Pancreas (tissue), 10 donors: ENCODE data around the gene MIEN1. TPM values are rescaled to one million over a fixed set of nuclear protein-coding genes. Genes with fewer than 3 reads are reported as not detected.
A peak's percentile ranks its signal among the peaks of the same experiment; 100 is the strongest.

Experiments used
- ATAC-seq, 4 donors: fragments of 200-7000 bp; cut with Tn5 transposase; one replicate each; pipeline versions ENCODE4 v1.8.0 to v1.9.1; 2020; ENCODE audit warnings: mild to moderate bottlenecking in 4 of 4, moderate library complexity in 4 of 4
- DNase-seq, 6 donors: peaks; one replicate each; pipeline ENCODE4 v3.0.0-alpha.2; 2020
- FAIRE-seq: peaks from 2 replicates; lab custom pipeline; 2012; peaks lifted over from hg19 to GRCh38; lab: Jason Lieb, UNC
- H3K27ac ChIP-seq, 4 donors: fragments of 200-600 bp; sonication (generic); 1 replicate in 3 of 4; 2 replicates in 1 of 4; pipeline versions ENCODE4 v1.5.0 to v1.8.0; 2020
- H3K27me3 ChIP-seq, 4 donors: fragments of 200-600 bp; one replicate each; pipeline ENCODE4 v1.8.0; 2021
- H3K36me3 ChIP-seq, 3 donors: fragments of 200-600 bp; sonication (generic) in 1 of 3; one replicate each; pipeline versions ENCODE4 v1.5.0 to v1.8.0; 2020 to 2021
- H3K4me1 ChIP-seq, 3 donors: fragments of 200-600 bp; one replicate each; pipeline ENCODE4 v1.8.0; 2021
- H3K4me3 ChIP-seq, 4 donors: fragments of 200-600 bp; sonication (generic) in 2 of 4; one replicate each; pipeline versions ENCODE4 v1.5.0 to v1.8.0; 2020 to 2021
- H3K9me3 ChIP-seq, 4 donors: fragments of 200-600 bp; one replicate each; pipeline ENCODE4 v1.8.0; 2021
- WGBS, 2 donors: extraction: QIAGEN DNeasy Blood & Tissue Kit; methylation state at CpG; one replicate each; pipeline ENCODE4 v1.1.7; 2013; 5-methylcytosine and 5-hydroxymethylcytosine counted together
- intact Hi-C, 3 donors: fragments of 100-400 bp; cut with DNase I; formaldehyde crosslinking; loops; one replicate each; pipeline versions ENCODE4 v1.11.1 to v1.14.2; 2022
- polyA plus RNA-seq, 2 donors: library from polyadenylated mRNA; stranded (reverse); fragments of 200-250 nt; gene quantifications; one replicate each; pipeline ENCODE4 v1.2.3, GENCODE V29; 2013
- total RNA-seq, 6 donors: library from RNA; stranded (reverse); fragmentation: NEBNext Ultra II Directional in 4 of 6; extraction: Animal tissue kit (Norgen Biotek cat#: 25700) in 4 of 6; gene quantifications; one replicate each; pipeline versions ENCODE4 v1.2.1 to v1.2.4, GENCODE V29; 2021 to 2023
- TF ChIP-seq, protein P1 (sequence below), 4 donors: fragments of 200-600 bp; sonication (generic) in 3 of 4; IDR thresholded peaks; one replicate each; pipeline versions ENCODE4 v1.5.0 to v1.8.0; 2021; ENCODE audit warnings: antibody characterized with exemption in 4 of 4
- donor health status: healthy with polysubstance abuse.
- donor health status: DM: no; HTN: no; CAD: no; lungs with moderate emphysema.
- donor health status: DM: no; HTN: no; CAD: no.
- donor health status: control.
- donor health status: control.
- donor health status: Bipolar disorder and iron deficiency.
- donor health status: DM: yes; HTN: yes; CAD: no.
- donor health status: DM: no; HTN: no; CAD: no.
- donor health status: DM: no; HTN: no; CAD: no.
- donor health status: DM: yes; HTN: yes; CAD: no.

Gene MIEN1
- total and polyA plus RNA-seq, 8 donors, result 17.0 to 75.2 (median 25.3) TPM

DNA sequence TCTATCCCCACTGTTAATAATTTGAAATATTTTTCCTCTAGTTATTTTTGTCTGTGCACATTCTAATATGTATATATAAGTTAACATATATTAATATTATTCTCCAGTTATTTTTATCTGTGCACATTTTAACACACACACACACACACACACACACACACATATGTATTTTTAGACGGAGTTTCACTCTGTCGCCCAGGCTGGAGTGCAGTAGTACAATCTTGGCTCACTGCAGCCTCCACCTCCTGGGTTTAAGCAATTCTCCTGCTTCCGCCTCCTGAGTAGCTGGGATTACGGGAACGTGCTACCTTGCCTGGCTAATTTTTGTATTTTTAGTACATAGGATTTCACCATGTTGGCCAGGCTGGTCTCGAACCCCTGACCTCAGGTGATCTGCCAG is 12.7 kb downstream of the MIEN1 start:
- no peaks in the 10 kb centered on the region for H3K9me3 ChIP-seq
- FAIRE-seq, result no peak
- H3K27ac ChIP-seq, result no peak overlapping the region

DNA sequence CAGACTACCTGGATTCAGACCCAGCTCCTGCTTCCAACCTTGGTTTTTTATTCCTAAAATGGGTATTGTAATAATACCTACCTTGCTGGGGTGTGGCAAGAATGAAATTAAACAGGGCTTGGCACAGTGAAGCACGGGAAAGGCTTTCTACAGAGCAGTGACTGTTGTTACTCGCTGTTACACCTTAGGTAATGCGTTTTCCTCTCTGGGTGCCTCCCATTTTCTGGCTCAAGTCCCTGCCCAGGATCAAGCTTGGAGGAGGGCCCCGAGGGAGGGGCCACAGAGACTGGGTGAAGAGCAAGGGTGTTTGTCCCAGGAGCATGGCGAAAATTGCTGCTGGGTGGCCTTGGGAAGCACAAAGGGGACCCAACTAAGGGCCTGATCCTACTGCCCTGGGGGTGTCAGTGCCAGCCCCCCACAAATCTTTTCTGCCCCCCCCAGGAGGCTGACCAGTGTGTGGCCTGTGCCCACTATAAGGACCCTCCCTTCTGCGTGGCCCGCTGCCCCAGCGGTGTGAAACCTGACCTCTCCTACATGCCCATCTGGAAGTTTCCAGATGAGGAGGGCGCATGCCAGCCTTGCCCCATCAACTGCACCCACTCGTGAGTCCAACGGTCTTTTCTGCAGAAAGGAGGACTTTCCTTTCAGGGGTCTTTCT is 13.3 kb downstream of the MIEN1 start:
- H3K4me3 ChIP-seq, result no peak overlapping the region
- no peaks in the 10 kb centered on the region for H3K9me3 ChIP-seq
- no peaks in the 10 kb centered on the region for H3K27me3 ChIP-seq
- peak overlapping the region in 2 of 4 donors; percentile 12 to 30 for H3K27ac ChIP-seq
- ATAC-seq, result peak; percentile 47 to 76 (median 58)
- FAIRE-seq, result no peak
- TF ChIP-seq, protein P1, sequence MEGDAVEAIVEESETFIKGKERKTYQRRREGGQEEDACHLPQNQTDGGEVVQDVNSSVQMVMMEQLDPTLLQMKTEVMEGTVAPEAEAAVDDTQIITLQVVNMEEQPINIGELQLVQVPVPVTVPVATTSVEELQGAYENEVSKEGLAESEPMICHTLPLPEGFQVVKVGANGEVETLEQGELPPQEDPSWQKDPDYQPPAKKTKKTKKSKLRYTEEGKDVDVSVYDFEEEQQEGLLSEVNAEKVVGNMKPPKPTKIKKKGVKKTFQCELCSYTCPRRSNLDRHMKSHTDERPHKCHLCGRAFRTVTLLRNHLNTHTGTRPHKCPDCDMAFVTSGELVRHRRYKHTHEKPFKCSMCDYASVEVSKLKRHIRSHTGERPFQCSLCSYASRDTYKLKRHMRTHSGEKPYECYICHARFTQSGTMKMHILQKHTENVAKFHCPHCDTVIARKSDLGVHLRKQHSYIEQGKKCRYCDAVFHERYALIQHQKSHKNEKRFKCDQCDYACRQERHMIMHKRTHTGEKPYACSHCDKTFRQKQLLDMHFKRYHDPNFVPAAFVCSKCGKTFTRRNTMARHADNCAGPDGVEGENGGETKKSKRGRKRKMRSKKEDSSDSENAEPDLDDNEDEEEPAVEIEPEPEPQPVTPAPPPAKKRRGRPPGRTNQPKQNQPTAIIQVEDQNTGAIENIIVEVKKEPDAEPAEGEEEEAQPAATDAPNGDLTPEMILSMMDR (IDR thresholded peaks at IDR 0.05), result no peak
- intact Hi-C loops, result no loop called here
- DNase-seq, result peak in 2 of 6 donors; percentile 0 to 27
- 76 to 77% methylated on average over 11 of the region's 11 CpGs for WGBS, 2 donors
- peaks cover 0 to 34% (median 12%) of the 10 kb centered on the region in 3 donors for H3K36me3 ChIP-seq
- H3K4me1 ChIP-seq, result no peaks in the 10 kb centered on the region

More for the DNA sequence above, 12.7 kb downstream of the MIEN1 start:
- DNase-seq (peak in 1 of 6 donors; percentile 6), ATAC-seq (no peak)
- TF ChIP-seq, protein P1 (IDR thresholded peaks at IDR 0.05), result no peak
- H3K4me1 ChIP-seq, result no peaks in the 10 kb centered on the region
- no peak overlapping the region for H3K4me3 ChIP-seq
- no peaks in the 10 kb centered on the region for H3K27me3 ChIP-seq
- WGBS, 2 donors, result 86 to 90% methylated on average over 6 of the region's 6 CpGs
- intact Hi-C loops, result no loop called here
- H3K36me3 ChIP-seq, result peaks cover 0 to 27% (median 12%) of the 10 kb centered on the region in 3 donors

DNA sequence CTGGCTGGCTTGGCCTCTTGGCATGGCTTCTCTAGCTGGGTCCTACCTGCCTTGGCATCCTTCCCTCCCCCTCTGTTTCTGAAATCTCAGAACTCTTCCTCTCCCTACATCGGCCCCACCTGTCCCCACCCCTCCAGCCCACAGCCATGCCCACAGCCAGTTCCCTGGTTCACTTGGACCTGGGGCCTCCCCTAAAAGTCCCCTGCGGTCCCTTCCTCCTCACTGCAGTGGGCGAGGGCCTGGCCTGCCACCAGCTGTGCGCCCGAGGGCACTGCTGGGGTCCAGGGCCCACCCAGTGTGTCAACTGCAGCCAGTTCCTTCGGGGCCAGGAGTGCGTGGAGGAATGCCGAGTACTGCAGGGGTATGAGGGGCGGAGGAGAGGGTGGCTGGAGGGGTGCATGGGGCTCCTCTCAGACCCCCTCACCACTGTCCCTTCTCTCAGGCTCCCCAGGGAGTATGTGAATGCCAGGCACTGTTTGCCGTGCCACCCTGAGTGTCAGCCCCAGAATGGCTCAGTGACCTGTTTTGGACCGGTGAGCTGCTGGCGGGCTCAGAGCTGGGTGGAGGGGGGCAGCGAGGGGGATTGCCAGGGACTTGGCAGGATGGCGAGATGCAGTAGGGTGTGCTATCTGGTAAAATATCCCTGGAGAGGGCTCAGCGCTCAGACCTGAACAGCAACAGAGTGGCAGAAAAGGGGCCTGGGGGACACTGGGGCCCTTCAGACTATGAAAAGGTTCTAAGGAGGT is 14.1 kb downstream of the MIEN1 start:
- H3K4me1 ChIP-seq, result no peaks in the 10 kb centered on the region
- H3K27me3 ChIP-seq, result no peaks in the 10 kb centered on the region
- intact Hi-C loops, result no loop called here
- no peaks in the 10 kb centered on the region for H3K9me3 ChIP-seq
- WGBS, 2 donors, result 80 to 83% methylated on average over 15 of the region's 15 CpGs
- peak; percentile 16 to 37 (median 26) for ATAC-seq
- H3K4me3 ChIP-seq, result no peak overlapping the region
- peak overlapping the region in 3 of 4 donors; percentile 12 to 30 (median 24) for H3K27ac ChIP-seq
- FAIRE-seq, result no peak
- TF ChIP-seq, protein P1 (IDR thresholded peaks at IDR 0.05), result no peak
- DNase-seq, result peak in 2 of 6 donors; percentile 20 to 52
- peaks cover 0 to 41% (median 12%) of the 10 kb centered on the region in 3 donors for H3K36me3 ChIP-seq

DNA sequence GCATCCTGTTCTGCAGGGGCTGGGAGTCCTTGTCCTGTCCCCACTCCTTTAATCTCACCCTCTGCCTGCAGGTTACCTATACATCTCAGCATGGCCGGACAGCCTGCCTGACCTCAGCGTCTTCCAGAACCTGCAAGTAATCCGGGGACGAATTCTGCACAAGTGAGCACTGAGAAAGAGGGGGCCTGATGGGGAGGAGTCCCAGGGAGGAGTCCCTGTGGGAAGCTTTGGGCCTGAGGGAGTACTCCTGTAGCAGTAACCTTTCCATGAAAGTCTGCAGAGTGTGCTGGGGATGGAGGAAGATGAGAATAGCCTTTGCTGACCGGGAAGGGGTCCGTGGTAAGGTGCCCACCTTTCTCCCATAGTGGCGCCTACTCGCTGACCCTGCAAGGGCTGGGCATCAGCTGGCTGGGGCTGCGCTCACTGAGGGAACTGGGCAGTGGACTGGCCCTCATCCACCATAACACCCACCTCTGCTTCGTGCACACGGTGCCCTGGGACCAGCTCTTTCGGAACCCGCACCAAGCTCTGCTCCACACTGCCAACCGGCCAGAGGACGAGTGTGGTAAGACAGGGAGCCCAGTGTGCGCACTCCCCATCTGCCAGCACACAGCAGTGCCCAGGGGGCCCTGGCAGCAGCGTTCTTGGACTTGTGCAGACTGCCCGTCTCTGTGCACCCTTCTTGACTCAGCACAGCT is 14.8 kb downstream of the MIEN1 start:
- H3K27me3 ChIP-seq, result no peaks in the 10 kb centered on the region
- no peak for FAIRE-seq
- intact Hi-C loops, result no loop called here
- TF ChIP-seq, protein P1 (IDR thresholded peaks at IDR 0.05), result no peak
- peak in 2 of 6 donors; percentile 22 to 61 for DNase-seq
- H3K36me3 ChIP-seq, result peaks cover 0 to 49% (median 12%) of the 10 kb centered on the region in 3 donors
- no peaks in the 10 kb centered on the region for H3K4me1 ChIP-seq
- no peak overlapping the region for H3K4me3 ChIP-seq
- WGBS, 2 donors, result 93 to 94% methylated on average over 17 to 18 of the region's 18 CpGs
- no peaks in the 10 kb centered on the region for H3K9me3 ChIP-seq
- no peak overlapping the region for H3K27ac ChIP-seq
- peak in 1 of 4 donors; percentile 16 for ATAC-seq
